ENCODE results near the gene GDPGP1. TPM values are rescaled to one million over a fixed set of nuclear protein-coding genes. Genes with fewer than 3 reads are reported as not detected.
A peak's percentile ranks its signal among the peaks of the same experiment; 100 is the strongest.

Gene GDPGP1
- total and polyA plus RNA-seq, 10 of the 15 experiments (the other 5 are each of a cell fraction or from before 2014, with no cell fraction given) = 0.68 to 8.9 (median 3.0) TPM

- no peak for TF ChIP-seq PRDM15 (CRISPR knock-in tag; IDR thresholded peaks at IDR 0.05)
- no peak for TF ChIP-seq NR2C1 (IDR thresholded peaks at IDR 0.05)
- no peak for TF ChIP-seq EP300 (IDR thresholded peaks at IDR 0.05; ENCODE audit: borderline replicate concordance in 1 of 2, control insufficient read depth in 1 of 2, low read depth in 2 of 2, low read length in 2 of 2)
- no peak for TF ChIP-seq IRF5 (IDR thresholded peaks at IDR 0.05; ENCODE audit: borderline replicate concordance)
These were observed 25.7 kb upstream of the GDPGP1 start (continued) for GRCh38 chr15:90208356-90208755.

- ChIA-PET POLR2A (interaction anchor here (1.0 kb wide), 2 partner anchors 15 to 17 kb away, joined by 3 to 4 read pairs; no protein-coding TSS in a partner anchor), CTCF (interaction anchor here (1.0 to 2.6 kb wide), 6 partner anchors 10 to 48 kb away, joined by 3 to 8 read pairs (median 6); partner anchors contain the start of gene CIB1), SMC1A (ENCODE audit: uncharacterized antibody, unreplicated experiment) (interaction anchor here (0.6 to 1.6 kb wide), 5 partner anchors 29 to 77 kb away, joined by 3 to 10 read pairs (median 3); no protein-coding TSS in a partner anchor), RAD21 (ENCODE audit: unreplicated experiment) (interaction anchor here (0.7 to 2.0 kb wide), 4 partner anchors 18 to 47 kb away, joined by 3 to 14 read pairs (median 4); no protein-coding TSS in a partner anchor)
- Histone ChIP-seq H3K27ac (ENCODE audit: control insufficient read depth, insufficient read depth) (peak overlapping the region; percentile 56), H3K27me3 (replicated peaks in 1 of 2; ENCODE audit: control insufficient read depth in 2 of 2, insufficient read depth in 2 of 2, low read length in 1 of 2) (no peaks in the 10 kb centered on the region), H3K4me2 (ENCODE audit: control insufficient read depth, insufficient read depth) (peak overlapping the region; percentile 24), H3K4me3 (no peak overlapping the region), H3K9me3 (replicated peaks; ENCODE audit: control insufficient read depth, insufficient read depth, low read length) (no peaks in the 10 kb centered on the region), H3K79me2 (ENCODE audit: control insufficient read depth, insufficient read depth, low read length) (no peaks in the 10 kb centered on the region; the same call in none of the 2 replicates), H3K36me3 (ENCODE audit: control insufficient read depth in 2 of 2, insufficient read depth in 2 of 2, low read length in 1 of 2) (no peaks in the 10 kb centered on the region; a peak in 2 of 4 replicates), H2AFZ (ENCODE audit: control insufficient read depth, low read depth, low read length) (no peak overlapping the region), H3K4me1 (ENCODE audit: control insufficient read depth, insufficient read depth, low read length) (peaks cover 25% of the 10 kb centered on the region), H3K9ac (ENCODE audit: control insufficient read depth, insufficient read depth, low read length) (no peak overlapping the region), H4K20me1 (ENCODE audit: control insufficient read depth, insufficient read depth) (no peaks in the 10 kb centered on the region; the same call in 1 of the 2 replicates)
- no TSS peak for BruUV-seq (replicated peaks)
- DNase-seq (ENCODE audit: low read depth, low spot score) = peak; percentile 57
- FAIRE-seq = peak; percentile 47
- in situ Hi-C loops (cut with MboI) = no loop called here
- intact Hi-C loops (cut with micrococcal nuclease; ENCODE audit: unreplicated experiment) = no loop called here
- 4% methylated on average over 9 of the region's 9 CpGs for WGBS (ENCODE audit: insufficient coverage, insufficient replicate concordance, low lambda C conversion rate, missing lambda C conversion rate)
- ATAC-seq = peak; percentile 87
- TF ChIP-seq SPI1 (IDR thresholded peaks at IDR 0.05; ENCODE audit: borderline replicate concordance, insufficient read depth, low read depth, low read length) (0 out of 2 replicates have a peak, but pooled peaks have one; percentile 9), ASH2L (IDR thresholded peaks at IDR 0.05; ENCODE audit: borderline replicate concordance, low read depth) (no peak), KDM1A (IDR thresholded peaks at IDR 0.05; ENCODE audit: borderline replicate concordance) (no peak), ELK1 (IDR thresholded peaks at IDR 0.05; ENCODE audit: low read depth, low read length) (no peak), YY1 (IDR thresholded peaks at IDR 0.05; ENCODE audit: low read depth, low read length) (0 out of 2 replicates have a peak, but pooled peaks have one; percentile 14), RFX5 (IDR thresholded peaks at IDR 0.05; ENCODE audit: low read depth, low read length) (no peak), RCOR1 (conservative IDR thresholded peaks at IDR 0.05; ENCODE audit: low read depth, low read length) (no peak), DPF2 (IDR thresholded peaks at IDR 0.05) (peak; percentile 63), TCF7 (IDR thresholded peaks at IDR 0.05; ENCODE audit: borderline replicate concordance) (no peak), KLF5 (IDR thresholded peaks at IDR 0.05; ENCODE audit: partially characterized antibody) (no peak)
These were observed 24.4 kb upstream of the GDPGP1 start for GRCh38 chr15:90209591-90209990.
